ENCODE data around the gene ERCC1. TPM values are rescaled to one million over a fixed set of nuclear protein-coding genes. Genes with fewer than 3 reads are reported as not detected.

Gene ERCC1
- total and polyA plus RNA-seq, 4 donors = 19.2 to 28.7 (median 22.0) TPM

DNA sequence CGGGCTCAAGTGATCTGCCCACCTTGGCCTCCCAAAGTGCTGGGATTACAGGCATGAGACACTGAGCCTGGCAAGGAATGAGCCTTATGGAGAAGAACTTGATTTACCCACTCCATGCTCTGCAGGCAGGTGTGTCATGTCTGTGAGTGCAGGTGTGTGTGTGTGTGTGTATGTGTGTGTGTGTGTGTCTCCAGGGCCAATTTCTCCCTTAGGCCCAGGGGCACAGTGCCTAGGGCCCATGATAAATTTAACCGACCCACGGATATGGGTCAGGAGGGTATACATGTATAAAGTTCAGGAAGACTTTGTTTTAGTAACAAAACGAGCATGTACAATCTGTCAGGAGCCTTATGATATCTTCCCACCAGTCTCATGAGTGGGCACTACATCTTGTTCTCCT is 39.5 kb upstream of the ERCC1 start:
- Histone ChIP-seq H3K9me3 (ENCODE audit: control insufficient read depth in 4 of 4, low read length in 3 of 4) (no peaks in the 10 kb centered on the region), H3K9ac (ENCODE audit: low read depth in 1 of 2, low read length in 2 of 2) (no peak overlapping the region), H3K4me1 (ENCODE audit: control insufficient read depth in 4 of 4, insufficient read depth in 4 of 4, low read length in 3 of 4) (peaks cover 0 to 10% (median 5%) of the 10 kb centered on the region in 4 donors), H3K36me3 (ENCODE audit: control insufficient read depth in 4 of 4, insufficient read depth in 3 of 4, low read depth in 1 of 4, low read length in 3 of 4) (no peaks in the 10 kb centered on the region), H3K4me3 (ENCODE audit: low read depth in 1 of 3, low read length in 3 of 3) (no peak overlapping the region), H3K27ac (ENCODE audit: low read depth in 1 of 2, low read length in 2 of 2) (no peak overlapping the region), H3K27me3 (ENCODE audit: control insufficient read depth in 4 of 4, insufficient read depth in 4 of 4, low read length in 3 of 4) (no peaks in the 10 kb centered on the region)
- 78% methylated on average over 4 of the region's 4 CpGs for WGBS
- DNase-seq (ENCODE audit: low spot score) = no peak
- TF ChIP-seq SP1 (IDR thresholded peaks at IDR 0.05) = no peak
- TF ChIP-seq JUND (IDR thresholded peaks at IDR 0.05) = no peak
- TF ChIP-seq HNF4G (IDR thresholded peaks at IDR 0.05) = no peak
- TF ChIP-seq RAD21 (IDR thresholded peaks at IDR 0.05) = no peak

DNA sequence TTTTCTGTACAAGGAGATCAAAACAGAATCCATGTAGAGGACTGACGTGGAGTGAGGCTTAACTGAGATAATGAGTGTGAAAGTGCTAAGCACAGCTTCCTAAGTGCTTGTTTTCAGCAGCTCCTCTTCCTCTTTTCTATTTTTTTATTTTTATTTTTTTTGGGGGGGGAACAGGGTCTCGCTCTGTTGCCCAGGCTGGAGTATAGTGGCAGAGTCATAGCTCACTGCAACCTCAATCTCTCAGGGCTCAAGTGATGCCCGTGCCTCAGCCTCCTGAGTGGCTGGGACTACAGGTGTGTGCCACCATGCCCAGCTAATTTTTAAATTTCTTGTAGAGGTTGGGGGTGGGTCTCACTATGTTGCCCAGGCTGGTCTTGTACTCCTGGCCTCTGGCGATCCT is 38.5 kb upstream of the ERCC1 start:
- Histone ChIP-seq H3K27me3 (ENCODE audit: control insufficient read depth in 4 of 4, insufficient read depth in 4 of 4, low read length in 3 of 4) (no peaks in the 10 kb centered on the region), H3K36me3 (ENCODE audit: control insufficient read depth in 4 of 4, insufficient read depth in 3 of 4, low read depth in 1 of 4, low read length in 3 of 4) (no peaks in the 10 kb centered on the region), H3K4me3 (ENCODE audit: low read depth in 1 of 3, low read length in 3 of 3) (no peak overlapping the region), H3K27ac (ENCODE audit: low read depth in 1 of 2, low read length in 2 of 2) (no peak overlapping the region), H3K9me3 (ENCODE audit: control insufficient read depth in 4 of 4, low read length in 3 of 4) (no peaks in the 10 kb centered on the region), H3K4me1 (ENCODE audit: control insufficient read depth in 4 of 4, insufficient read depth in 4 of 4, low read length in 3 of 4) (peaks cover 0 to 5% (median 1%) of the 10 kb centered on the region in 4 donors), H3K9ac (ENCODE audit: low read depth in 1 of 2, low read length in 2 of 2) (no peak overlapping the region)
- WGBS = 68% methylated on average over 4 of the region's 4 CpGs
- no peak for TF ChIP-seq FOXA2 (IDR thresholded peaks at IDR 0.05)
- TF ChIP-seq, protein P1, sequence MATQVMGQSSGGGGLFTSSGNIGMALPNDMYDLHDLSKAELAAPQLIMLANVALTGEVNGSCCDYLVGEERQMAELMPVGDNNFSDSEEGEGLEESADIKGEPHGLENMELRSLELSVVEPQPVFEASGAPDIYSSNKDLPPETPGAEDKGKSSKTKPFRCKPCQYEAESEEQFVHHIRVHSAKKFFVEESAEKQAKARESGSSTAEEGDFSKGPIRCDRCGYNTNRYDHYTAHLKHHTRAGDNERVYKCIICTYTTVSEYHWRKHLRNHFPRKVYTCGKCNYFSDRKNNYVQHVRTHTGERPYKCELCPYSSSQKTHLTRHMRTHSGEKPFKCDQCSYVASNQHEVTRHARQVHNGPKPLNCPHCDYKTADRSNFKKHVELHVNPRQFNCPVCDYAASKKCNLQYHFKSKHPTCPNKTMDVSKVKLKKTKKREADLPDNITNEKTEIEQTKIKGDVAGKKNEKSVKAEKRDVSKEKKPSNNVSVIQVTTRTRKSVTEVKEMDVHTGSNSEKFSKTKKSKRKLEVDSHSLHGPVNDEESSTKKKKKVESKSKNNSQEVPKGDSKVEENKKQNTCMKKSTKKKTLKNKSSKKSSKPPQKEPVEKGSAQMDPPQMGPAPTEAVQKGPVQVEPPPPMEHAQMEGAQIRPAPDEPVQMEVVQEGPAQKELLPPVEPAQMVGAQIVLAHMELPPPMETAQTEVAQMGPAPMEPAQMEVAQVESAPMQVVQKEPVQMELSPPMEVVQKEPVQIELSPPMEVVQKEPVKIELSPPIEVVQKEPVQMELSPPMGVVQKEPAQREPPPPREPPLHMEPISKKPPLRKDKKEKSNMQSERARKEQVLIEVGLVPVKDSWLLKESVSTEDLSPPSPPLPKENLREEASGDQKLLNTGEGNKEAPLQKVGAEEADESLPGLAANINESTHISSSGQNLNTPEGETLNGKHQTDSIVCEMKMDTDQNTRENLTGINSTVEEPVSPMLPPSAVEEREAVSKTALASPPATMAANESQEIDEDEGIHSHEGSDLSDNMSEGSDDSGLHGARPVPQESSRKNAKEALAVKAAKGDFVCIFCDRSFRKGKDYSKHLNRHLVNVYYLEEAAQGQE (IDR thresholded peaks at IDR 0.05) = no peak
- TF ChIP-seq FOXA1 (IDR thresholded peaks at IDR 0.05) = no peak
- TF ChIP-seq RAD21 (IDR thresholded peaks at IDR 0.05) = no peak
- TF ChIP-seq EGR1 (IDR thresholded peaks at IDR 0.05; ENCODE audit: low read depth in 2 of 2) = no peak
- TF ChIP-seq NR2F2 (IDR thresholded peaks at IDR 0.05) = no peak
- TF ChIP-seq, protein P2, sequence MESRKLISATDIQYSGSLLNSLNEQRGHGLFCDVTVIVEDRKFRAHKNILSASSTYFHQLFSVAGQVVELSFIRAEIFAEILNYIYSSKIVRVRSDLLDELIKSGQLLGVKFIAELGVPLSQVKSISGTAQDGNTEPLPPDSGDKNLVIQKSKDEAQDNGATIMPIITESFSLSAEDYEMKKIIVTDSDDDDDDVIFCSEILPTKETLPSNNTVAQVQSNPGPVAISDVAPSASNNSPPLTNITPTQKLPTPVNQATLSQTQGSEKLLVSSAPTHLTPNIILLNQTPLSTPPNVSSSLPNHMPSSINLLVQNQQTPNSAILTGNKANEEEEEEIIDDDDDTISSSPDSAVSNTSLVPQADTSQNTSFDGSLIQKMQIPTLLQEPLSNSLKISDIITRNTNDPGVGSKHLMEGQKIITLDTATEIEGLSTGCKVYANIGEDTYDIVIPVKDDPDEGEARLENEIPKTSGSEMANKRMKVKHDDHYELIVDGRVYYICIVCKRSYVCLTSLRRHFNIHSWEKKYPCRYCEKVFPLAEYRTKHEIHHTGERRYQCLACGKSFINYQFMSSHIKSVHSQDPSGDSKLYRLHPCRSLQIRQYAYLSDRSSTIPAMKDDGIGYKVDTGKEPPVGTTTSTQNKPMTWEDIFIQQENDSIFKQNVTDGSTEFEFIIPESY (IDR thresholded peaks at IDR 0.05) = no peak
- TF ChIP-seq SP1 (IDR thresholded peaks at IDR 0.05) = no peak
- TF ChIP-seq GABPA (IDR thresholded peaks at IDR 0.05 in 1 of 2, conservative IDR thresholded peaks at IDR 0.05 in 1 of 2) = no peak
- TF ChIP-seq, protein P3, sequence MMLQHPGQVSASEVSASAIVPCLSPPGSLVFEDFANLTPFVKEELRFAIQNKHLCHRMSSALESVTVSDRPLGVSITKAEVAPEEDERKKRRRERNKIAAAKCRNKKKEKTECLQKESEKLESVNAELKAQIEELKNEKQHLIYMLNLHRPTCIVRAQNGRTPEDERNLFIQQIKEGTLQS (IDR thresholded peaks at IDR 0.05) = no peak
- no peak for TF ChIP-seq YY1 (IDR thresholded peaks at IDR 0.05)
- TF ChIP-seq, protein P4, sequence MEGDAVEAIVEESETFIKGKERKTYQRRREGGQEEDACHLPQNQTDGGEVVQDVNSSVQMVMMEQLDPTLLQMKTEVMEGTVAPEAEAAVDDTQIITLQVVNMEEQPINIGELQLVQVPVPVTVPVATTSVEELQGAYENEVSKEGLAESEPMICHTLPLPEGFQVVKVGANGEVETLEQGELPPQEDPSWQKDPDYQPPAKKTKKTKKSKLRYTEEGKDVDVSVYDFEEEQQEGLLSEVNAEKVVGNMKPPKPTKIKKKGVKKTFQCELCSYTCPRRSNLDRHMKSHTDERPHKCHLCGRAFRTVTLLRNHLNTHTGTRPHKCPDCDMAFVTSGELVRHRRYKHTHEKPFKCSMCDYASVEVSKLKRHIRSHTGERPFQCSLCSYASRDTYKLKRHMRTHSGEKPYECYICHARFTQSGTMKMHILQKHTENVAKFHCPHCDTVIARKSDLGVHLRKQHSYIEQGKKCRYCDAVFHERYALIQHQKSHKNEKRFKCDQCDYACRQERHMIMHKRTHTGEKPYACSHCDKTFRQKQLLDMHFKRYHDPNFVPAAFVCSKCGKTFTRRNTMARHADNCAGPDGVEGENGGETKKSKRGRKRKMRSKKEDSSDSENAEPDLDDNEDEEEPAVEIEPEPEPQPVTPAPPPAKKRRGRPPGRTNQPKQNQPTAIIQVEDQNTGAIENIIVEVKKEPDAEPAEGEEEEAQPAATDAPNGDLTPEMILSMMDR (IDR thresholded peaks at IDR 0.05; ENCODE audit: low read depth, low read length, missing input control) = no peak
- TF ChIP-seq TAF1 (conservative IDR thresholded peaks at IDR 0.05) = no peak
- TF ChIP-seq, protein P5, sequence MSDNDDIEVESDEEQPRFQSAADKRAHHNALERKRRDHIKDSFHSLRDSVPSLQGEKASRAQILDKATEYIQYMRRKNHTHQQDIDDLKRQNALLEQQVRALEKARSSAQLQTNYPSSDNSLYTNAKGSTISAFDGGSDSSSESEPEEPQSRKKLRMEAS (IDR thresholded peaks at IDR 0.05) = no peak
- no peak for TF ChIP-seq HNF4A (conservative IDR thresholded peaks at IDR 0.05)
- TF ChIP-seq HNF4G (IDR thresholded peaks at IDR 0.05) = no peak
- TF ChIP-seq JUND (IDR thresholded peaks at IDR 0.05) = no peak
- TF ChIP-seq RXRA (IDR thresholded peaks at IDR 0.05) = no peak
- no peak for DNase-seq (ENCODE audit: low spot score)
